Suppressor macrophage treated with lipopolysaccharide for 1 hour (primary cell): Measurements from ENCODE around the gene EXOG.

Experiments
- DNase-seq, 3 donors: peaks; one replicate each; pipeline ENCODE4 v3.0.0-alpha.2; 2020 to 2022

The EXOG gene

DNA sequence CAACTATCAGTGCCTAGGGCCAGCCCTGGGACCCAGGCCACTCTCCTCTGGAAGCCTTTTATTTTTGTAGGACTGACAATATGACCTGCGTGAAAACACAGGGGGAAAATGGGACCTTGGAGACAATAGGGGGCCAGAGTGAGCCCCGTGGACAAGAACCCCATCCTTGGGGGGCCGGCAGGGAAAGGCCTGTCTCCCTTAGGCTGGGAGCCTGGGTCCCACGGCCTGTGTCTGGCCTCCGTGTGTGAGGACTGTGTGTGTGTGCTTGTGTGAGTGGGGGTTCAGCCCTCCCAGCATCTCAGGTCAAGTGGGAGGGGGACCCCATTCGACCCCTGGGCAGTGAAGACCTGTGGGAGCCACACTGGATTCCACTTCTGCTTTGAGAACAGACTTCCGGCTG is 53.3 kb downstream of the EXOG start:
- DNase-seq: no peak

DNA sequence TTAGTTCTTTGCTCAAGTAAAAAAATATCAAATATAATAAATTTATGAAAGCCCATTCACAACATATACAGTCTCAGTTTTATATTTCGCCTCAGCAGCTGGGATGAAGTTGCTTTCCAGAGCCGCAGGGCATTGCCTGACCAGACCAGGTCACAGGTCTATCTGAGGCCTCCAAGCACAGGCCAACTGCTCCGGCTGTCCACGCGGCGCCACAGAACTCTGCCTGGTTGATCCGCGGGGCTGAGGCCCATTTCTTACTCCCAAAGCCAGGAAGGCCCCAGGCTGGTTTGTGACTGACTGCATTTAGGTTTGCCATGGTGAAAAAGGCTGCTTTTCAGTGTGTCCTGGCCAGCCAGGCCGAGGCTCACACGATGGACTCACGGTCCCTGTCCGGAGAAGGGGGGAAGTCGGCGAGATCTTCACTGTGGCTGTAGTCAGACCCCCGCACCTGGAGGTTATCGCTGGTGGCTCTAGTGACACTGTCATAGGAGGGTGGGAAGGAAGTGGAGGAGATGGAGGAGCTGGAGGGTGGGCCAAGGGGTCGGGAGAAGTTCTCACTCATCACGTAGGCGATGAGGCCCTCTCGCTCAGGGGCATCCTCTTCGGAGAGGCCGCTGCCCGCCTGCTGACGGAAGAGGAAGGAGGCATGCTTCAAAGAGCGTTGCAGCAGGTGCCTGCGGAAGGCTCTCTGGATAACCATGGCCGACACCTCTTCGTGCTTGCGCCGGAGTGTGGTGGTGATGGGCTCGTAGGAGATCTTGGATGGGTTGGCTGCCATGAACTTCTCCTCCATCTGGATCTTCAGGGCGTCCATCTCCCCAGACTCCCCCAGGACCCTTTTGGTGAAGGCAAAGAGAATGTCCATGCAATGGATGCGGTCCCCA is 54.1 kb downstream of the EXOG start:
- DNase-seq: no peak

DNA sequence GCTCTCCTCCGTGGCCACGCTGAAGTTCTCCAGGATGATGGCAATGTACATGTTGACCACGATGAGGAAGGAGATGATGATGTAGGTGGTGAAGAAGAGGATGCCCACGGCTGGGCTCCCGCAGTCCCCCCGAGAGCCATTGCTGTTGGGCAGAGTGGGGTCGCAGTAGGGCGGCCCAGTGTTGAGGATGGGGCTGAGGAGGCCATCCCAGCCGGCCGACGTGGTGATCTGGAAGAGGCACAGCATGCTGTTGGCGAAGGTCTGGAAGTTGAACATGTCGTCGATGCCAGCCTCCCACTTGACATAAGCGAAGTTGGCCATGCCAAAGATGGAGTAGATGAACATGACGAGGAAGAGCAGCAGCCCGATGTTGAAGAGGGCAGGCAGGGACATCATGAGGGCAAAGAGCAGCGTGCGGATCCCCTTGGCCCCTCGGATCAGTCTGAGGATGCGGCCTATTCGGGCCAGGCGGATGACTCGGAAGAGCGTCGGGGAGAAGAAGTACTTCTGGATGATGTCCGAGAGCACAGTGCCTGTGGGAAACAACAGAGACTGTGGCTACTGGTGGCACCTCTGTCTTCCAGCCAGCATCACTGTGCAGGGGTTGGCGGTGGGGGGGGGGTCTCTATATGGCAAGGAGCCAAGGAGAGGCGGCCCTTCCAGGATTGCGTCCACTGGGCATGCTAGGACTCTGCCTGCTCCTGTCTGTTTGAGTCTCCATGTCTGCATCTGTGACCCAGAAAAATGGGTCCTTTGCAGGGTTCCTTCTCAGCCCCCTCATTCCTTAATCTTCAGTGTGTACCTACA is 55.1 kb downstream of the EXOG start:
- DNase-seq: no peak

DNA sequence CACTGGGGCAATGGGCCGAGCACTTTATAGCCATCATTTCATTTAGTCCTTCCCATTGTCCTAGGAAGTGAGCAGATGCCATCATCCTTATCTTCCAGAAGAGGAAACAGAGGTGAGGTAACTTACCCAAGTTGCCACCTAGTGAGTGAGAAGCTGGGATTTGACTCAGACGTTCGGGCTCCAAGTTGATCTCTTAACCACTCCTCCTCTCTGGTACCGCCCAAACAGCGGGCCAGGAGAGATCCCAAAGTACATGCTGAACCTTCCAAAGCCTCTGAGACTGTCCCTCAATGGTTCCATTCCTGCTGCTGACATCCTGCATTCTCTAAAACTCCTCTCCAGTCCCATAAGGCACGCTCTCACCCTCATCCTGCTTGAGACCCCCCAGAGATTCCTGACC is 56.2 kb downstream of the EXOG start:
- DNase-seq: no peak

DNA sequence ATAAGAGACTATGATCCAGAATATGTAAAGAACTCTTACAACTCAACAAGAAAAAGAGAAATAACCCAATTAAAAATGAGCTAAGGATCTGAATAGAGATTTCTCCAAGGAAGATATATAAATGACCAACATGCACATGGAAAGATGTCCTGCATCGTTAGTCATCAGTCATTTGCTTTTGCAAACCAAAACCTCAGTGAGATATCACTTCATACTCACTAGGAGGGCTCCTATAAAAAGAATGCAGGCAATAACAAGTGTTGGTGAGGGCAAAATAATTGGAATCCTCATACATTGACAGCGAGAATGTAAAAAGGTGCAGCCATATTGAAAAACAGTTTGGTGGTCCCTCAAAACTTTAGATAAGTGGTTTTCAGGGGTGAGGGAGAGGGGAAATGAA is 56.9 kb downstream of the EXOG start:
- DNase-seq: no peak

DNA sequence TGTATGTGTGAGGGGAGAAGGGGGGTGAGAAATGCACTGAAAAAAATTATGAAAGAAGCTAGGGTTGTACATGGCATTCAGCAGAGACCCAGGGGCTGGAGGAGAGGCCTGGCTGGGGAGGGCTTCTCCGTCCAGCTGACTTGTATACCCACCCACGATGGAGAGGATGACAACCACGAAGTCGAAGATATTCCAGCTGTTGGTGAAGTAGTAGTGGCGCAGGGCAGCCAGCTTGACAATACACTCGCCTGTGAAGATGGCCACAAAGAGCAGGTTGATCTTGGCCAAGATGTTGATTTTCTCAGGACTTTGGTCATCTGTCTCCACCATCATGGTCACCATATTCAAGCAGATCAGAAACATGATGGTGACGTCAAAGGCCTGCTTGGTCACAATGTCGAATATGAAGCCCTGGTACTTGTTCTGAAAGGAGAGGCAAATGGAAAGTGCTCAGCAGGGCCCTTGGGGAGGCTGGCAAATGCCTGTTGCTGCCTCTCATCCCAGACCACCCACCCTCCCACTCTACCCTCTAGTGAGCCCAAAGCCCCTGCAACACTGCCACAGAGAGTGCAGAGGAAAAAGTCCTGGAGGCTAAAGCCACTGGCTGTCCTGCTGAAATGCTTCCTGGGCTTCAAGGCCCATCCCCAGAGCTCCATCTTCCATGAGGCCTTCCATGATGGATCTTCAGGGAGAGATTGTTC is 58.1 kb downstream of the EXOG start:
- DNase-seq: no peak

DNA sequence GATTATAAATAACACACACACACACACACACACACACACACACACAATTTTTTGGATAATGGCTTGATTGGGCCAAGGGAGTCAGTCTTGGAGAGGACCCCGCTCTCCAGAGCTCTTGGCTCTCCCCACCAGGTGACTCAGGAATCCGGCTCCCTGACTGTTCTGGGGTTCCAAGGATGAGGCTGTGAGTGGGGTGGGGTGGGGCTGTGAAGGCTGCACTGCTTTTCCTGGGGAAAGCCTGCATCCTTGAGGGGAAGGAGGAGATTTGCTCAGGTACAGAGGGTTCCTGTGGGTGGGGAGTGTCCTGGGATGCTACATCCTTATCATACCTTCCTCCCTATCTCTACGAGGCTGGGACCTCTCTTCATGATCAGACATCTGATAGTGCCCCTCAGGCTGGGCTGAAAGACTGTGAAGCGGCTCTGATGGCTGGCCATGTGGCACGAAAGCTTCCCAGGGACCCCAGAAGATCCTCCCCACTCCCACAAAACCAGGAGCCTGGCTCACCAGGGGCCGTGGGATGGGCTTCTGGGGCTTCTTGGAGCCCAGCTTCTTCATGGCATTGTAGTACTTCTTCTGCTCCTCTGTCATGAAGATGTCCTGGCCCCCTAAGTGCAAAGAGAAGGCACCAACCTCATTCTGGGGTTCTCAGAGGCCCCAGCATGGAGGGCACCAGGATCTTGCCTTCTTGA is 59.2 kb downstream of the EXOG start:
- DNase-seq: no peak

DNA sequence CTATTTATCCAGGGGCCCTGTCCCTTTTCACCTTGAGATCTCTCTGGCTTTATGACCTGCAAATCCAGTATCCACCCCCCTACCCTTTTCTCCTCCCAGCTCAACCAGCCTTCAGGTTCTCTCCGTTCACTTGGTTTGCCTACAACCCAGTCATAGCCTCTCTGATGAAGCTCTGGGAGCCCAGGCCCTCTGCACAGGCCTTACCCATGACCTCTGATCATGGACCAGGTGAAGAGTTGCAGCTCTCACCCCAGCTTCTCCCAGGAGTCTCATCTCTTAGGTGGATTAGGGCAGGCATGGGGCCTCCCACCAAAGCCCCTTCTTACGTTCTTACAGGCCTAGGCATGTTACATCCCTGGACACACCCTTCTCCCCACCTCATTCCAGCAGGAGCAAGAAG is 59.8 kb downstream of the EXOG start:
- no peak for DNase-seq

DNA sequence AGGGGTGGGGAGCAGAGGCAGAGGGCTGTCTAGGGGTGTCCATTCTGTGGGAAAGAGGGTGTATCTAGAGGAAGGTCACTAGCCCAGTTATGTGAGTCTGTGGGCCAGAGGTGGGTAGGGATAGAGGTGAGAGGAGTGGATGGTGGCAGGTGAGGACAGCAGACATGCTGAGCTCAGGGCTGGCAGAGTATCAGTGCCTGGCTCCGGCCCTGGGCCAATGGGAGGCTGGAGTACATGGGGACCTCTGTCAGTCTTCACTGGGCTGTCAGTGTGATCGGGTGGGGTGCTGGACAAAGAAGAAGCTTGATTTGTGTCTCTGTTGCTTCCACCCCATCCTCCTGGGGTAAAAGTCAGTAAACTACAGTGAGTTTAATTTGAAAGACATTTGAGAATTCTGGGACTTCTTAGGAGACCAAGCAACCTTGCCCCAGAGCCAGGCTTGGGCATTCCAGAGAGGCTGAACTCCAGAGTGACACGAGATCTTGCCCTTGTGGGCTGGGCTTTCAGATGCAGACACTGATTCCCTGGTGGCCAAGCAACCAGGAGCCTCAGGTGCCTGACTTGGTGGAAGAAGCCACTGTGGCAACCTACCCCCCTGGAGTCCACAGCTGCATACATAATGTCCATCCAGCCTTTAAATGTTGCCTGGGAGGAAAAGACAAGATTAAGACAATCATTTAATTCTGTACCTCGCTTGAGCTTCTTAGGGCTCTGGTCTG is 60.7 kb downstream of the EXOG start:
- no peak for DNase-seq

DNA sequence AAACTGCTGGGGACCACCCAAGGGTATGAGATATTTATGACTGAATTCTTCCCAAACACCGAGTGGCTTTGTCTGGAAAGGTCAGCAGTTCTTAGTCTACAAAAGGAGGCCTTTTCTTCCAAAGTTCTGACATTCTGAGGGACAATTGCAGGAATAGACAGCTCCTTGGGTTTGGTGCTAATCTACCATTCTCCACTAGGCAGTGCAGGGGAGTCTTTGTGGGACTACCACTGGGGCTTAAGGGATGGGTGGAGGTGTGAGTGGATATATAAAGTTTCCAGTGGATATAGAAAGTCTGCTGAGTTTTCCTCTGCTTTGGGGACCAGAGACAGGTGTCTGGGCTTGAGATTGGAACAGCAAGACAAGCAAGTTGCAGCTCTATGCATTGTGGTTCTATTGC is 62.7 kb downstream of the EXOG start:
- DNase-seq: no peak

DNA sequence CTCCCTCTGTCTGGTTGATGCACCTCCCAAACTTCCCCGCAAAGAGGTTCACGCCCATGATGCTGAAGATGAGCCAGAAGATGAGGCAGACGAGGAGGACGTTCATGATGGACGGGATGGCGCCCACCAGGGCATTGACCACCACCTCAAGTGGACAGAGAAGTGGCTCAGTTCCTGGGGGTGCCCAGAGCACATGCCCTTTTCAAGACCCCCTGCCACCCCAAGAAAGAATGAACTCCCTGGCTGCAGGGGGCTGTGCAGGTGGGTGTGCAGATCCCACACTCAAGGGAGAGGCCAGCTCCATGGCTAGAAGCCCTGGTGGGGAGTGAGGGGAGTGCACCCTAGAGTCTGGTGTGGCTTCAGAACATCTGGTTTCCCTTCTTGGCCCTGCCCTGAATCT is 64.1 kb downstream of the EXOG start:
- no peak for DNase-seq

DNA sequence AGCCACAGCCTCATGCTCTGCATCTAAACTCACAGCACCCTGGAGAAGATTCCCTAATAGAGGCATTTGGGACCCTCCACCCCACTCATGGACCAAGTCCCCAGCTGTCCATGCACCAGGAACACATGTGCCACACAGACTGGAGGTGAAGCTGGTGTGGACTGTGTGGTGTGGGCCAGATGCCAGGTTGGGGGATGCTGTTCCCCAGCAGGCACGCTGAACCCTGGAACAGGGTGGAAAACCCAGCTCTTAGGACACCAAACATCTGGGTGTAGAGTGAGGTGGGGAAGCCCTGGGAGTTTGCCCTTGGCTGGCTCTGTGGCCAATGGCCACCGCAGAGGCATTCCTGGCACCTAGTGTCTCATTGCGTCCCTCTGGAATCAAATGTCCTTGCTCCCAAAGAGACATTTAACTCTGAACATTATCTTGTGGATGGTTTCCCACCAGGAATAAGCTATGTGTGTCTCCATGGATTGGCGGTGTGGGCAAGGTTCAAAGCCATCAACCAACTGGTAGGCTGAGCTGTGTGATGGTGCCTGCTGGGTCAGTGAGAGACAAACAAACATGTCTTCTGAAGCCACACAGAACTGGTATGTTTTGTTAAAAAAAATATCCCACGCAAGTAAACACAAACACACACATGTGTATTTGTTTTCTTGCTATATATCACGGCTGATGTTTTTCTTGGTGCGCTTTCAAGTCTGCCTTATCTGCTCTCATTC is 65.0 kb downstream of the EXOG start:
- DNase-seq: no peak

DNA sequence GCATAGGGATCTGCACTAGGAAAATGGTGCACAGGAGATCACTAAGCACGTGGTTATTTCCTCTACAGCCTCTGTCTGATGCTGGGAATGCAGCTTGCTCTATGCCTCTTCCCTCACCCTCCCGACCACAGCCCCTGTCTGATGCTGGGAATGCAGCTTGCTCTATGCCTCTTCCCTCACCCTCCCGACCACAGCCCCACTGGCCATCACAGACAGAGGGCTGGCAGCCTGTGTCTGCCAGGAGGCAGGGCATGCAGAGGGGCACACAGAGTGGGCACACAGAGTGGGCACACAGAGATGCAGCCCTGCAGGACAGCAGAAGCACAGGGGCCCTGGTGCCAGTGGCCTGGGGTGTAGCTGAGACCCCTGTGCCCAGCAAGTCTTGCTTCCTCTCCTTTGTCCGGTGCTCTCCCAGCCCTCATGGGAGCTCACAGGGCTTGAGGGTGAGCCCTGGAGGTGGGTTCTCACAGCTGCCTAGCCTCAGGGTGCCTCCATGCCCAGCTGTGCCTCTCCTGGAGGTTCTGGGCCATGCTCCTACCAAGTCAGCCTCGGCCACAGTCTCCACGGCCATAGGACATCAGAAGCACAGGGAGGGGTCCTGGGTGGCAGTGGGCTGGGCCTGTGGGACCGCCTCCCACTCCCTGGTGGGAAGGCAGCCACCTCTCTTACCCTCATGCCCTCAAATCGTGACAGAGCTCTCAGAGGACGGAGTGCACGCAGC is 65.8 kb downstream of the EXOG start:
- DNase-seq: no peak

DNA sequence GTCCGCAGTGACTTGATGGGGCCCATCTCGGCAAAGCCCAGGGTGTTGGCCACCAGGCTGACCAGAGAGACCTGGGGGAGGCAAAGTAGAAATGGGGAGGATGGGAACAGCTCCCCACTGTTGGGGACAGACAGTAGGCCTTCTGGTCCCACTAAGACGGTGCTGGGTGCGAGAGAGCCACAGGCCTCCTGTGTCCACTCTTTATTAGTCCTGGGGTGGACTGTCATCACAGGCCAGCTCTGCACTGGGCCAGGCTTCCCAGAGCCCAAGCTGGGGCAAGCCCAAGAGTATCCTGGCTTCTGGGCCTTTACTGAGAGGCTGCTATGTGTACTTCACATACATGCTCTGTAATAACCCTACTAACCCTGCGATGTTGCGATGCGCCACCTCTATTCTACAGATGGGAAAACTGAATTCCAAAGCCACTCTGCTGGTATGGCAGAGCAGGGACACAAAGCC is 66.4 kb downstream of the EXOG start:
- DNase-seq: no peak

DNA sequence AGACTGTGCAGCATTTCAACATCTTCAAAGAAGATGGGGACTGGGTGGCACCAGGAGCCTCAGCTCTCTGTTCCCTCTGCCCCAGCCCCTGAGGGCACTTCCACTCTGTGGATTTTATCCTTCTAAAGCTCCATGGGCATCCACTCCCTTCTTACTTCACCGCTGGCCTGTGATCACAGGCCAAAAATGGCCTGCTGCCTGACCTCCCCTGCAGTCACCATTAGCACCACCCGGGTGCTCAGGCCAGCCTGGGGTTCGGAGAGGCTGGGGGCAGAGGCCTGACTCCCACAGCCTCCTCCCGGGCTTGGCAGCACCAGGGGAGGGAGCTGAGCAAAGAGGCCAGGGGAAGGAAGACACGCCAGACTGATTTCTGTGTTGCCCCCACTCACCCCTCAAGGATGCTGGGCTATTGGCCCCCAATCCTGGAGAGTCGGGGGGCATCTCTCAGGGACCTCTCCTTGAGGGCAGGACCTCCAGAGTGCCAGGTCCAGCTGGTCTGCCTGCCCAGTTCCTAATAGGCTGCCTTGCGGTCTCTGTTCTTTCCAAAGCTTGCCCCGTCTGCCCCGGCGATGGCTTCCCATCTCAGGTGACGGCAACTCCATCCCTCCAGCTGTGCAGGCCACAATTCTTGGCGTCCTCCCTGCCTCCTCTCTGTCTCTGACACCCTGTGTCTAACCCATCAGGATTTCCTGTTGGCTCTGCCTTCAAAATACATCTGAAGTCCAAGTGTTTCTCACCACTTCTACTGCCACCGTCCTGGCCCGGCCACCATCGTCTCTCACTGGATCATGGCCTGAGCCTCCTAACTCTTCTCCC is 67.1 kb downstream of the EXOG start:
- DNase-seq: no peak

DNA sequence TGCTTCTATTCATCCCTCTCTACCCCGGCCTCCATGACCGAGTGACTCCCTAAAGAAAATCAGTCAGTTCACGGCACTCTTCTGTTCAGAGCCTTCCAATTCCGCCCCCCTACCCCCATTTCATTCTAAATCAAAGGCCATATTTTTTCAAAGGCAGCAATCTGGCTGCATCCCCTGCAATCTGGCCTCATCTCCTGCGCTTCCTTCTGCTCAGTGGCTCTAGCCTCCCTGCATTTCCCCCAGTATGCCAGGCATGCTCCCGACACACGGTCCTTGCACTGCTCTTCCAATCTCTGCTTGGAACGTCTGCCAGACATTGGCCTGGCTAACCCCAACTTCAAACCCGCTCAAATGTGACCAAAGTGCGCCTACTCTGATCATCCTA is 67.7 kb downstream of the EXOG start:
- DNase-seq: no peak

DNA sequence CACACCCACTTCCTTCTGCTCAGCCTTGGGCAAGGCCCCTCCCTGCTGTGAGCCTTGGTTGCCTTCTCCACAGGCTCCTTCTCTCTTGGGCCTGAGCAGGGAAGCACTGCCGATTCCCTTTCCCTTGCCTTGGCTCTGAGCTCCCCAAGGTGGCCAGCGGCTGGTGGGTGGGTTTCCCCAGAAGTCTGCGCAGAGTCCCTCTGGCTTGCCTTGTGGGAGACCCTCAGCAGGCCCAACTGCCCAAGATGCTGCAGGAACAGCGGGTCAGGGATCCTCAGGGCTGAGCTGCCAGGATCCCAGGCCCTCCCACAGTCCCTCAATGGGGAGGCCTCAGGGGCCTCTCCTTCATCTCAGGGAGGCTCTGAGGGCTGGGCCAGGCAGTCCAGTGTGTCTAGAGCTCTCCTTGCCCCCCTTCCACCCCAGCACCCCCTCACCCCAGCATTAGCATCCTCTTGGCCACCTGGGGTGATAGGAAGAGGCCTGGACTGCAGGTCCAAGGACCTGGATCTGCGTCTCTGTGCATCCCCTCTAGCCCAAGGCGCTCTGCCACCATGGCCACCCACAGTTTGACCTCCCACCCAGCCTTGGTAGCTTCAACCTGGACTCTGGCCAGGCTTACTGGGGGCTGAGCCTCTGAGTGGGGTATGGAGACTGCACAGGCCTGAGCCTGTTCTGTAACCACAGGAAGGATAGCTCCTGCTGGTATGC is 68.6 kb downstream of the EXOG start:
- DNase-seq: no peak

DNA sequence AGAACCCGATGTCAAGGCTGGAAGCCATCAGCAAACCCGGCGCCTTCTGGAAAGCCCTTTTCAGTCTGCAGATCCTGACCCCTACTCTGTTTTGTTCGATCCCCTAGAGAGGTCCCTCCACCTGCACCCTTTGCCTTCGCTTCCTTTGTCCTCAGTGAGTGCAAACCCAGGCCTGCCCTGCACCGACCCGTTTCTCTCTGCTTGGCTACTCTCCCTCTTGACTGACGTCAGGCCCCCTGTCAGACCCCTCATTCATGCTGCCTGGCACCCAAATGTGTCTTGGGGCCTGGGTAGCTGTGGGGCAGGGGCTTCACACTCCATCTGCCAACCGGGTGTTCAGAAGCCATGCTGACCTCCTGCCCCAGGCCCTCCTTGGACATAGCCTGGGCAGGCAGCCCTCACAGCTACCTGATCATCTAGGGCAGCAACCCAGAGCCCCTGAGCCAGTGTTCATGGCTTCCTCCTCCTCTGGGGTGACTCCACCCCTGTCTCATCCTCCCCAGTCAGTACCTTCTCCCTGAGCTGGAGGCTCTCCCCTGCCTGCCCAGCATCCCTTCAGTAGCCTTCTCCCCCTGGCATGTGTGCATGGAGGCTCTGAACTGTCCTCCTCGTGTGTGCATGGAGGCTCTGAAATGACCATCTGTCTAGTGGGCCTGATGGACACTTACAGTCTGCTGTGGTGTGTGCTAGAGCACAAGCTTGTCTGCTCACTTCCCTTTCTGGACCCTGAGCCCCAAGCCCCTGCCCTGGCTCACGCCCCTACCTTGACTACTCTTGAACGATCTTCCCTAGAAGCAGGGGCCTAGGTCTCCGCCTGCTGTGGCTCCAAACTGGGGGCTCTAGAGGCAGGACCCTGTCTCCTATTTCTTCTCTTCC is 69.4 kb downstream of the EXOG start:
- no peak for DNase-seq
